ENCODE measurements around the gene IGF2R. TPM values are rescaled to one million over a fixed set of nuclear protein-coding genes. Genes with fewer than 3 reads are reported as not detected.

Gene IGF2R
- total RNA-seq, 1 experiment from 2014 or later = 84.3 TPM

- DNase-seq (ENCODE audit: extremely low read depth, low read depth) = no peak
These were observed 70.6 kb downstream of the IGF2R start for GRCh38 chr6:160039441-160039840.

- DNase-seq (ENCODE audit: extremely low read depth, low read depth) = no peak
These were observed 71.2 kb downstream of the IGF2R start for GRCh38 chr6:160040055-160040454.

- no peak for DNase-seq (ENCODE audit: extremely low read depth, low read depth)
These were observed 71.8 kb downstream of the IGF2R start for GRCh38 chr6:160040527-160041264.

DNA sequence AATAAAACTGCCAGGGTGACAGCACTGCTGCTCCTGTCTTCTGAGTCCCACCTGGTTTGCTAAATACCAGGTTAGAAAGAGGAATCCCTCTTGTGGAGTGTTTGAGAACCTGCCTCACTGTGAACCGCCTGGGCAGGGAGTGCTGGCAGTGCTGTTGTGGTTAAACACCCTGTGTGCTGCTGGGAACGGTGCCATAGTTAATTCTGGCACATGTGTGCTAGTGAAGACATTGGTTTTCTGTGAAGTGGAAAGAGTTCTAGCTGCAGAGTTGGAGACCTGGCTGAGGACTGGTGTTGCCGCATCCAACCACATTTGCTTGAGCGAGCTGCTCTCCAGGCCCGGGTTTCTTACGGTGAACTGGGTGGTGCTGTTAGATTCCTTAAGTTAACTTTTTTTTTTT lies 72.7 kb downstream of the IGF2R start:
- DNase-seq (ENCODE audit: extremely low read depth, low read depth) = no peak

- DNase-seq (ENCODE audit: extremely low read depth, low read depth) = no peak
These were observed 73.3 kb downstream of the IGF2R start for GRCh38 chr6:160042014-160042773.

GRCh38 chr6:160042788-160043301 lies 74.0 kb downstream of the IGF2R start:
- DNase-seq (ENCODE audit: extremely low read depth, low read depth) = no peak

GRCh38 chr6:160043784-160044183 lies 74.9 kb downstream of the IGF2R start:
- DNase-seq (ENCODE audit: extremely low read depth, low read depth) = no peak

GRCh38 chr6:160044687-160045086 lies 75.8 kb downstream of the IGF2R start:
- no peak for DNase-seq (ENCODE audit: extremely low read depth, low read depth)

- DNase-seq (ENCODE audit: extremely low read depth, low read depth) = no peak
These were observed 79.6 kb downstream of the IGF2R start for GRCh38 chr6:160048471-160048870.

- no peak for DNase-seq (ENCODE audit: extremely low read depth, low read depth)
These were observed 80.5 kb downstream of the IGF2R start for GRCh38 chr6:160049346-160049745.

- DNase-seq (ENCODE audit: extremely low read depth, low read depth) = no peak
These were observed 81.1 kb downstream of the IGF2R start for GRCh38 chr6:160050022-160050421.

GRCh38 chr6:160051390-160051789 lies 82.5 kb downstream of the IGF2R start:
- DNase-seq (ENCODE audit: extremely low read depth, low read depth) = no peak

DNA sequence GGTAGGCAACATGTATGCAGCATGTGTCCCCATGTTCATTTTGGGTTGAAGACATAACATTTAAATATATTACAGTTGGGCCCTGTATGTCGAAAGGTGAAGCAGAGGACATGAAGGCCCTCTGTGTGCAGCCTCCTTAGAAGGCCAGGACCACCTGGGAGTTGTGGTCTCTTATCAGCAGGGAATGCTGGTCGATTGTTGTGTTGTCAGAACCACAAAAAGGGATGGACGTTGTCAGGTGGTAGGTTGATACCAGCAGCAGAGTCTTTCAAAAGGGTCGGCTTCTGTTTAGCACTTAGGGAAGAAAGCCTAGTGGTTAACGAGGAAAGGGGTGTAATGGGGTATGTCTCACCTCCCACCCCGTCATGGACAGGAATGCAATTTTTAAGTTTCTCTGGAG lies 85.4 kb downstream of the IGF2R start:
- DNase-seq (ENCODE audit: extremely low read depth, low read depth) = no peak

DNA sequence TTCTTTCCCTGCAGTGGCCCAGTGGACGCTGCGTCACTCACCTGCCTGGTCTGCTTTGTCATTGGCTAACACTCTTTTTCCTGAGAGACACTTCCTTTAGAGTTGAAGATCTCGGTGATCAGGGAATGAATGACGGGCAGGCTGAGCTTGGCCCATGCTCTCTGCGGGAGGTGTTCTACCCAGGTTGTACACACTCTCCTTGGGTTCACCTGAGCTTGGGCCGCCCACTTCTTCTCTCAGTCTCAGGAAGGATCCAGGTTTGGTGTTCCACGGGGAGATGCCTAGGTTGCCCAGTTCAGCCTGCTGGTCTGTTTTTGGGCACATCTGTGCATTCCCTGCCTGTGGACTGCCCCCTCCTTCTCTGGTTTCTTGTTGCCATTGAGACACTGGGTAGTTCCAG lies 86.0 kb downstream of the IGF2R start:
- no peak for DNase-seq (ENCODE audit: extremely low read depth, low read depth)

DNA sequence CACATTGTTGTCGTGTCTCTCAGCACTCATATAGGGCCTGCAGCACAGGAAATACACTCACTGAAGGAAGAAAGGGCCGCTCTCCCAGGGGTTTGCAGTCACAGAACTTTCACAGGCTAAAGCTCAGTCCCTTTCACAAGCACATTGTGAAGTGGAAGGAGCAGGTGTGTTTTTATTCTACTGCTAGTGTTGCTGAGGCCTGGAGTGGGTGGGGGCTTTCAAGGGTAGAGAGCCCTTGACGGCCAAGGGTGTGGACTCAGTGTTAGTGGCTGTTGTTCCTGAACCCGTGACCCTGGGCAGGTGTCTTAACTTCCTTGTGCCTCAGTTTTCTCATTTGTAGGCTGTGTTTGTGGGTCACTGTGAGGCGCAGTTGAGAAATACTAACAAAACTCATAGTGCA lies 86.5 kb downstream of the IGF2R start:
- DNase-seq (ENCODE audit: extremely low read depth, low read depth) = no peak

GRCh38 chr6:160055813-160056212 lies 86.9 kb downstream of the IGF2R start:
- DNase-seq (ENCODE audit: extremely low read depth, low read depth) = no peak

- no peak for DNase-seq (ENCODE audit: extremely low read depth, low read depth)
These were observed 88.2 kb downstream of the IGF2R start for GRCh38 chr6:160057080-160057479.

GRCh38 chr6:160058603-160059215 lies 89.8 kb downstream of the IGF2R start:
- DNase-seq (ENCODE audit: extremely low read depth, low read depth) = no peak

DNA sequence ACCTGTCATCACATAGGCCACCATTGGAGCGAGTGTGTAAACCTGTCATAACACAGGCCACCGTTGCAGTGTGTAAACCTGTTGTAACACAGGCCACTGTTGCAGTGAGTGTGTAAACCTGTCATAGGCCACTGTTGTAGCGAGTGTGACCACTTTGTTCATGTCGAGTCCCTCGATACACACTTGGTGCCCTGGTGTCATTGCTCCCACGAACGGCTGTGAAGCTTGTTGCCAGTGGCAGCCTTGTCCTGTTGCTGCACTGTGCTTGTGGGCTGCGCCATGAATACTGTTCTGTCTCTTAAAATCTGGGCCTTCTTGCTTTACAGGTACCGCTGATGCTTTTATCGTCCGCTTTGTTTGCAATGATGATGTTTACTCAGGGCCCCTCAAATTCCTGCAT lies 91.3 kb downstream of the IGF2R start:
- no peak for DNase-seq (ENCODE audit: extremely low read depth, low read depth)

GRCh38 chr6:160060920-160061447 lies 92.1 kb downstream of the IGF2R start:
- no peak for DNase-seq (ENCODE audit: extremely low read depth, low read depth)

- no peak for DNase-seq (ENCODE audit: extremely low read depth, low read depth)
These were observed 95.0 kb downstream of the IGF2R start for GRCh38 chr6:160063771-160064413.

Data from NCI-H460 (cell line).